Kidney tubule cell (primary cell): ENCODE data around the gene DACT2.
A peak's percentile ranks its signal among the peaks of the same experiment; 100 is the strongest.
"Not testable (repeated sequence)": the region's sequence is repeated elsewhere in the genome, so short reads cannot be mapped to it uniquely, and the experiment has no call there.

ENCODE experiments used
- DNase-seq: peaks from one replicate; pipeline ENCODE4 v3.0.0-alpha.2; 2018; ENCODE audit warnings: low spot score

The DACT2 gene

DNA sequence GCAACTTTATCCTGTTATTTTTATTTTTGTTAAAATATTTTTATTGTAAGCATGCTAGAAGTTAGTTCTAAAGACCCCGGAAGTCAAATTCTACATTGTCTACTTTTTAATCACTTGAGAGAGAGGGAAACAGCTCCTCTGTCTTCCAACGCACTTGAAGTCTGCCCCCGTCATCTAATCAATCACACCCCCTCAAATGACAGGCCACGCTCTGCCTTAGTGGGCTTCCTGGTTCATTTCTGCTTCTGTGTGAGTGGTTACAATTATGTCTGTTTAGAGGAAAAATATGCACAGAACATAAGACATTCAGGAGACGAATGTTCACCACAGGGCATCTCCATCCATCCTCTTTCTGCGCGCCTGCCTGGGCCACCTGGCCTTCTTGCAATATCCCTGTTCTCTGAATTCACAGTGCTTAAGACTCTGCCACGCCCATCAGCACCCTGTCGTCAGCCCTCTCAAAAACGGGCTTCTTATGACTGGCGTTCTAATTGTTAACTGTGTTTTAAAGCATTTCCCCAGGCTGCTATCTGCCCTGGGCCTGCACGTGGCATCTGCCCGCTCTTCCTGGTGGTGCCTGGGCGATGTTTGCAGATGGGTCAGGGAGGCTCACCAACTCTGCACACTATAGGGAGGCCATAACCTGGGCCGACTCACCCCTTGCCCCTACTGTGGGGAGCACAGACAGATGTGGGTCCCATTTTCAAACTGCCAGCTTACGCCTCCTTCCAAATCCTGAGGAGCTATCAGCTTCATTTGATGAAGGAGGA, 15.4 kb downstream of the DACT2 start:
- DNase-seq = no peak

DNA sequence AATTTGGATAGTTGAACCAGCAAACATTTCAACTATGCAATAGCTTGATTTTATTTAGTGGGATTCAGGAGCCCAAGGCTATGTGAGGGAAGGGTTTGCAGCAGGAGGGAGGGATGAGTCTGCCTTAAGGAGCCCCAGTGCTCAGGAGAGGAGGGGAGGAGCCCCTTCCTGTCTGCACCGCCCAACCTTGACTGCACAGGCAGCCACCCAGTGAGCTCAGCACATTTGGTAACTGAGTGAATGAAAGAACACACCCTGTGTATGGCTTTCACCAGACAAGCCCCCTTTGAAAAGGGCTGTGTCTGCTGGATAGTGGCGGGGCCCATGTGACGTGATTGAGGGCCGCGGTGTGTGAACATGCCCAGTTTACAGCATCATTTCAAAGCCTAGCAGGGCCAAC, 17.0 kb downstream of the DACT2 start:
- DNase-seq = peak; percentile 64

DNA sequence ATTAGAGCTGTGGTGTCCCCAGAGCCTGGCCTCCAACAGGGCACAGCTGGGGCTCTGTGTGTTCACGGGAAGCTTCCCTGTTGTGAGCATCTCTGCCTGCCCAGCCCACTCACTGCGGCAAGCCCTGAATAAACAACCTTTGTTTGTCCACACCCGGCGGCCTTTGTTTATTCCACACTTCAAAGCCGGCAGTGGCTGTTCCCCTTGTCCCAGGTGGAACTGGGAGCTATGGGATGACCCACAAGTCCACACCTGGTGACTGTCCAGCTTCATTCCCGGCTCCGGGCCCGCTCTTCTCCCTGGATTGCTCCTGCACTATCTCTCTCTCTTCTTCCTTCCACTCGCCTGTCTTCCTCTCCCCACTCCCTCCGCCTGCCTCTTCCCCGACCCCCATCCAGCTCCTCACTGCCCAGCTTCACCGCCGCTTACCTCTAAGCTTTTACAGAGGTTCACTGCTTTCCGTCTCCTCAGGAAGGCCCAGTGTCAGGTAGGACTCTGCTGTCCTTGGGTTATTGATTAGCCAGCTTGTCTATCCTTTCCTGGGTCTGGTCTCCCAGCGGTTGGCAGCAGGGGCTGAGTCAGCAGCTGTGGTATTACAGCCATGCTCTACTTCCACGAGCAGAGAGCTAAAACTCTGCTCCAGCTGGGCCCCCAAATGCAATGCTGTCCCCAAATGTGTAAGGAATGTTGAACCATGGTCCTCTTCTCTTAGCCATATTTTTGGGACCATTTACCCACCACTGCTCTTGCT, 17.8 kb downstream of the DACT2 start:
- DNase-seq = peak; percentile 86

DNA sequence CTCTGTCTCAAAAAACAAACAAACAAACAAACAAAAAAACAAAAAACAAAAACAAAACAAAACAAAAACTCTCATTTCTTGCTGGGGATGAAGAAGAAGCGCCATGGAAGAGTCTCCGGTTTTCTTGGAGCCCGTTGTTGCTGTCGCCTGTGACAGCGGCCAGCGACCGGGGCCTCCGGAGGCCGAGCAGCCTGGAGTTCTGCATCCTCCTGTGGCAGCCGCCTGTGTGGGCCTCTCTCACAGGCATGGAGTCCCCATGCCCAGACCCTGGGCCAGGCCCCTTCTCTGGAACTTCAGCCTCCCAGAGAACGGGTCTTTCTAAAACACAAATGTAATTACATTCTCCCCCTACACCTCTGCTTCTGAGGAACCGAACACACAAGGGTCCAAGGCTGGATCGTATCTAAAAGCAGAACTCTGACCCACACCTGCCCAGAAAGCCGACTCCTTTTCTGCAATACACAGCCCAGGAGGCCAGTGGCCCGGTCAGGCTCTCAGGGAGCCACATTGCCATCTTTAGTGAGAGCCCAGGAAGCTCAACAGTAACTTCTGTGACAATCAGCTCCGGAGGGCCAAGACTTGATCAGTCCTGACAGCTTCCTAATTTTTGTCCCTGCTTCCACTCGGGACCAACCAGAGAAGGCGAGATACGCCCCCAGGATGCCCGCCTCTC, 18.5 kb downstream of the DACT2 start:
- DNase-seq = no peak

DNA sequence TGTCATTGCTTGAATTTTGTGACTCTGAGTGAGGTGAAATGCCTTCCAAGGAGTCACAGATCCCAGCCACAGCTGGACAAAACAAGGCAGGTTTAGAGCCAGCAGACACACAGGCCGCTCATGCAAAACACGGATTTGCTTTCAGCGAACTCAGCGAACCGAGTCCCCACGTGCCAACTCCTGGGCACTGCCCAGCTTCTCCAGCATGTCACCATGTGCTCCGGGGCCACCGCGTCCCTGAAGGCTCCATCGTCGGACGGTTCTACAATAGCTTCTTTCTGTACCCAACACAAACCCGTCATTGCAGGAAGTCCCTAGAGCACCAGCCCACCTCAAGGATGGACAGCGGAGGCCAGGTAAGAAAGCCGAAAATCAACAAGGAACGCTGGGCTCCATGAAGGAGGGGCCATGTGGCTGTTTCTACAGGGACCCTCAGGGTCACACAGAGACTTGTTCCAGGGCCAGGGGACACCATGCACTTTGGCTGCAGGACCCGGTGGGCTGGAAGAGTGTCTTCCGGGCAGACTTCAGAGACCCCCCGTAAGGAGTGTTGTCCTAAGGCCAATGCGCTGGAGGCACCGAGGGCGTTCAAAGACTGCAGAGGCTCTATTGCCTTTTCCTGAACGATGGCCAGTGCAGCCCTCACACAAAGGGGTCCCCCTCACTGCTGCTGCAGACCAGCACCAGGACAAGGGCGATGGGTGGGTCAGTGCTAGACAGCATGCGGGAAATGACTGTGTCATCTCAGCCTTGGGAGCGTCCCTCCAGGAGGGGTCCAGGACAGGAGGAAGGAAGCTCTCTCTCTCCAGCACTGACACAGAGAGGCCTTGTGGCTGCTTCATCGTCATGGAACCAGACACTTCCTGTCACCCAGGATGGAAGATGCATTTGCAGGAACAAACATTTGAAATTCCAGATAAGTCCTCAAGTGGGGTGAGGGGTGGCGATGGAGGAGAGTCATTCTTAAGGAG, 19.8 kb downstream of the DACT2 start:
- no peak for DNase-seq

DNA sequence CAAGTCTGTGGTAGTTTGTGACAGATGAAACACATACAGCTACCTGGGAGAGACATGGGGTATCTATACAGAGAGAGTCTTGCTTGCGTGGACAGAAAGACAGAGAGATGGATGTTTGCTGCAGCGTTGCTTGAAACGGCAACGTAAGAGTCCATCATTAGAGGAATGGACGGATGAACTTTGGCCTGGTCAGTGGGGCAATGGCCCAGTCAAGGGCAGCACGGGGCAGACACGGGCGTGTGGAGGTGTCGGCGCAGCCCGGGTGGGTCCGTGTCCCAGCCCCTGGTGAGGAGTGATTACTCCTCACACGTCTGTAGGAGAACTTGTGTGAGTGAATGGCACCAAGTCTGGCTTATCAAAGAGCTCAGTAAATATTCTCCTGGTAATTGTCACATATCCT, 21.9 kb downstream of the DACT2 start:
- DNase-seq = no peak

DNA sequence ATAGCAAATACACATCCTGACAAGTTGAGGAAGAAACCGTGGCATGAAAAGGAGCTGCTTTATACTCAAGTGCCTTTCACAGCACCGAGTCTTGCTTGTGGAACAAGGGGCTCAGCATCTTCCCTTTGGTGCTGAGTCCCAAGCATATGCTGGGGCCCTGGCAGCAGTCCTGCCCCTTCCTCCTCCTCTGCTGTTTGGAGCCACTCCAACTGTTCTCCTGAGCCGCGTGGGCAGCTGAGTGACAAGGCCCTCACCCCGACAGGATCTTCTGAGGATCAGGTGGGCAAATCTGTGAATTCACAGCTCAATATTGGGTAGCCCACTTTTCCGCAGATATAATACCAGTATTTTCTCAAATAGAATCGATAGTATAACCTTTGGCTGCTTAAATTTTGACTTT, 24.7 kb downstream of the DACT2 start:
- DNase-seq = no peak

DNA sequence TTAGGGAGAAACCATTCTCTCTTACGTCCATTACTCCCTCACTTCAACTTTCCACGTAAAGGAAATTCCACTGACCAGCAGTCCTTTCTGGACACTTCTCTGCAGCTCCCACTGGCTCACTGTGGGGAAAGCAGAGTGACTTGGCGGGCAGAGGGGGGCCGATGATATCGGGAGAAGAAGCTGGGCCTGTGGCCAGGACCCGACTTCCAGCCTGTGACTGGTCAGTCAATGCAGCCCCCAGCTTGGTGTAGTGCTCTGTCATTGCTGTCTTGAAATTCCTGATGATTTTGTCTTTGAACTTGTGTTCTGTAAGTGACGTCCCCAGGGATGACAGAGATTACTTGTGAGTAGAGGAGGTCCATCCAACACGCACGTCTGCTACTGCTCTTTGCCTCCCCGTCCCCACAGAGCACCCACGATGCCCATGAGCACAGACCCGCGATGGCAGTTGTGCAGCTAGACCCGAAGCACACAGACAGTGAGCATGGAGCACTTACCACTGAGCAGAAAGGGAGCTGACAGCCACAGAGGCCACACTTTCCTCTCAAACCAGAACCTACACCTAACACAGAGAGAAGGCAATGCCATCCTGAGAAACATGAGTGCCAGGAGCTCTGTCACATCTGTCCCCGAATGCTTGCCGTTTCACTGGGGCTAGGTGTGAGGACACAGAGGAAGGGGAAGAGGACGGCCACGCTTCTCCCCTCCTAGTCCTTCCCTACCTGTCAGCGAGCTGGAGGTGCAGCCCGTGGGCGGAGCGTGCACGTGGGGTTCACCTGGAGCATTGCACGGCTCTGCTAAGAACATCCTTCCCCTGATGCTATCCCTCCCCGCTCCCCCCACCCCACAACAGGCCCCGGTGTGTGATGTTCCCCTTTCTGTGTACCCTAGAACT, 25.7 kb downstream of the DACT2 start:
- no peak for DNase-seq

DNA sequence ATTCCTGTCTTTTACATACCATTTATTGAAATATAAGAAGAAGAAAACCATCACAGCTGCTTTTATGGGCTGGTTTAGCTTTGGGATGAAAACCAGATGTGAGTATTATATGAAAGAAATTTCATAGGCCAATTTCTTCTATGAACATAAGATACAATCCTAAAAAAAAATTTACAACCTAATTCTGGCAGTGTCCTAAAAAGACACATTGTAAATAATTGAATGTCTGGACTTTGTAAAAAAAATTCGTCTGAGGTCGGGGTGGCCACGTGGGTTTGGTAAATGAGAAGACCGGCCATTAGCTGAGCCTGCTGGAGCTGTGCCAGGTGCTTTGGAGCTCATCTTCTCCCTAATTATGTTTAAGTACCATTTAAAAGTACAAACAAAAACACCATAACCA, 26.8 kb downstream of the DACT2 start:
- DNase-seq = no peak

DNA sequence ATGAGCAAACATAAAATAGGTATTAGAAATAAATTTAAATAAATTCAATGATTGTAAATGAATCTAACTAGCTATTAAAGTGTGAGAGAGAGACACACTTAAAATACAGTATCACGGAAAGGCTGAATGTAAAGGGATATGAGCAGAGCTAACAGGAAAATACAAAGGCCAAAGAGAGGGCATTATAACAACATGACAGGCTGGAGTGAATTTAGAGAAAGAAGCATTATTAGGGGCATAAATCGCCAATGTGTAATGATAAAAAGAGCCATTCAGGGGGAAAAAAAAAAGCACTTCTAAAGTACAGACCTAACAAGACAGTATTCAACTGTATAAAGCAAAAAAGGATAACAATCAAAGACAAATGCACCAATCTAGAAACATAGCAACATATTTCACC, 28.1 kb downstream of the DACT2 start:
- DNase-seq = no peak

DNA sequence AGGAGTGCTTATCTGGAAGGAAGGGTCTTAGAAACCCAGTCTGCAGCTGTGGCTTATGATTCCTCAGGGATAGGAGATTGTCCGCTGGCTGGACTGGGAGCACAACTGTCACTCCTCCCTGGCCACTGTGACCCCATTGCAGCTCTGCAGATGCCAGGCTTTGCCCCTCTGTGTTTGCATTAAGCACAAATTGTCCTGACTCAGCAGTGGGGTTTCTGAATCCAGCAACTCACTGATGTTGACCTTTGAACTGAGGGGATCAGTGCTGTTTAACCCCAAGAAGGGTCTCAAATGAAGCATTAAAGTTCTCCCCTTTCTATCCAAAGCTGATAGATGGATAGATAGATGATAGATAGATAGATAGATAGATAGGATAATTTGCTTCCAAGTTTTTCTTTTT, 29.5 kb downstream of the DACT2 start:
- no peak for DNase-seq

DNA sequence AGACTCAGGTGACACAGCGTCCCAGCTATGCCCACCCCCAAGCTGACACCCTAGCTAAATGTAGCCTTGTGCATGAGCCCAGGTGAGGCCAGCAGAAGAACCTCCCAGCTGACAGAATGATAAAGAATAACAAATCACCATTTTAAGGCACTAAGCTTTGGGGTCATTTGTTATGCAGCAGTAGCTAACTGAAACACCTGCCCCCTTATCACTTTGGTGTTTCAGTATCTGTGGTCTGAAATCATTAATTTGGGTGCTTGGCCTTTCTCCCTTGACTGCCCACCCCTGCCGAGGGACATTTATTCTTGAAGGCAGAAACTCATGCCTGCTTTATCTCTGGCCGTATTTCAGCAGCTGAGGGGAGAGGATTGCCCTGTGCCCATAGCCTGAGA, 30.0 kb downstream of the DACT2 start:
- no peak for DNase-seq

DNA sequence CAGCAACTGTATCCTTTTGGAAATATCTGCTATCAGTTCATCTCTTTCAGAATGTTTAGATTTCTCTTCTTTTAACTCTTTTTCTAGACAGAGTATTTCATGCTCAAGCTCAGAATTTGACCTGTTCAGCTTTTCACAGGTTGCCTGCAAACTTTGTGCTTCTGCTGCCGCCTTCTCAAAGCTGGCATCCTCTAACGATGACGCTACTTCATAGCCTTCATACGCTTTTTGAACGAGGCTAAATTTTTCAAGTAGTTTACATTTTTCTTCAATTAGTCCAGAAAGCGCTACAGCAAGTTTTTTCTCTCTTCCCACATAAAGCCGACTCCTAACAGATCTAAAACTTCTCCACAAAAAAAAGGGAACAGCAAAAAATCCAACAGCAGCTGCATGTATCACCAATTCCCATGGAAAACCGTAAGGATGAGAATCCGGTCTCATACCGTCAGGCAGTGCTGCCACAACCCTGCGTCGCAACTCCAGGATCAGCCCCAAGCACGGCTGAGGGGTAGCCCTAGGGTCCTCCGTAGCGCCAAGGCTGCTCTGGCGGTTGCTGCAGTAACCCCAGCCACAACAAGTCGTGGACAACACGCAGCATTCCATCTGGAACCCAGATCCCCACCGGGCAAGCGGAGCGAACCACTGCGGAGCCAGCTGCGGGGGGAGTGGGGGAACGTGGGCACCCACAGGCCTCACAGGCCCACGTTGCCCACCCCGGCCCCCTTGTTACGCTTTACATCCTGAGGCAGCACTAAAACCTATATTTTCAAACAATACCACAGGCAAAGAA, 30.6 kb downstream of the DACT2 start:
- no peak for DNase-seq

DNA sequence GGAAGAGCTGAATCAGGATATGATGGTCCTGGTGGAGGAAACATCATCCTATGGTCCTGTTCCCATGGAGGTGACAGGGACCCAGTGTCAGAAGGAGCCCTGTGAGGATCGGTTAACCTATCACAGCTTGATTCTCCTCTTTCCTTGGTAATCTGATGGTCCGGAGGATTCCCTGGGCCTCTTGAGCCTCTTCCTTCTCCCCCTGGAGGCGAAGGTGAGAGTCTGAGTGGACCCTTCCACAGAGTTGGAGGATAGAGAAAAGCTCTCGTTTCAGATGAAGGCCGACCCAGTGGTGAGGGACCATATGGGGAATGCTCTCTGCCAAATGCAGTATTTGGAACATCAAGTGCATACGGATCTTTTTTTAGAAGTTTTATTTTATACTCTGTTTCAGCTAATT, 32.1 kb downstream of the DACT2 start:
- DNase-seq = not testable (repeated sequence)

DNA sequence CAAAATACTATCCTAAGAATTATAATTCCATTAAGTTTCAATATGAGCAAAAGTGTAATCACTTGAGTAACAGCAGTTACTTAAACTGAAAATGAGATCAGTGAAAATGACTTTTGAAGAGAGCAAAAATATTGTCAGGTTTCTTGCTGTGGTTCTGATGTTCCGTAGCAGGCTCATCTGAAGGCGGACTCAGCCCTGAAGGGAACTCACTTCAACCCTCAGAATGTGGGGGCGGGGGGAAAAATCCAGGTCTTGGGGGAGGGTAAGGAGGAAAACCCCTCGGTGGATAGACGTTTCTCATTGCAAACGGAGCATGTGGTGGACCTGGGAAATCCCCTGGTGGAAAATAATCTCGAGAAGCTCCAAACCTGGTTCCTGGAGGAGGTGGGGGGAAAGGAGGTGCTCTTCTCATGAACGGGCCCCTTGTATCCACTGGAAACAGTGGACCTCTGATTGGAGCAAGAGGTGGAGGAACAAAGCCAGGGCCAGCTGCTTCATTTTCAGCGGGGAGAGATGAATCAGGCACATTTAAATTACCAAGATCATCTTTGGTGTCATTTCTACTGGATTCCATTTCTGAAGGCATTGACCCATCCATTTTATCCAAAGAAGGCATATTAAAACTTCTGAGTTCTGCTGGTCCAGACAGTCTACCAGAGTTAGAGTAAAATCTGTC, 32.7 kb downstream of the DACT2 start:
- not testable (repeated sequence) for DNase-seq

DNA sequence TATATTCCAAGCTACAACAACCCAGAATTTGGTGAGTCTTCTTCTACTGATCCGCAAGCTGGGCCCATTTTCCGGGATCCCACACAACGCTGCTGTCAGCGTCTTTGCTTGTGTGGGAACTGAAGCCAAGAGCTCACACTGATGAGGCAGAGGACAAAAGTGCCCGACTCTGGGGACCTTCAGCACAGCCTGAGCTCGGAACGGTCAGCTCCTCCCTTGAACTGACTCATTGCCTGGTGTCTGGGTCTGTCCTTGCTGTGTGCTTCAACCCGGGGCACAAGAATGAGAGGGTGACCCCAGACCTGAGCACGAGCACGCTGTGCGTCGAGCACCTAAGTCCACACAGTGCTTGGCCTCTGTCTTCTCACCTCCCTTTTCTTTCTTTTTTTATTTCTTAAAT, 33.5 kb downstream of the DACT2 start:
- no peak for DNase-seq

DNA sequence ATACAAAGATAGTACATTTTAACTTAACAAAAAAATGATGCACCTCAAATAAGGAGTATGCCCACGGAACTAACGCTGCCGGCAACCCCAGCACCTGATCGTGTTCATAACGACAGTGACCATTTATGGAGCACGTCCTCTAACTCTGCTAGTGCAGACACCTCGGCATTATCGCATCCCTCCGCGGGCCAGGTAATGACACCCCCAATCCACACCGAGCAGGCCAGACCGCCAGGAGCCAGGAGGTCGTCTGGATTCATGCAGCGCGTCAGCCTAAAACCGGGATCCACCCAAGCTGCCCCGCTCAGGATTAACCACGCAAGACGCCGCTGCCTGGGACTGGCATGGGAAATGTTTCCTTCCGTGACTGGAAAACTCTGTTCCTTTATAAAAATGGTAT, 34.1 kb downstream of the DACT2 start:
- no peak for DNase-seq

DNA sequence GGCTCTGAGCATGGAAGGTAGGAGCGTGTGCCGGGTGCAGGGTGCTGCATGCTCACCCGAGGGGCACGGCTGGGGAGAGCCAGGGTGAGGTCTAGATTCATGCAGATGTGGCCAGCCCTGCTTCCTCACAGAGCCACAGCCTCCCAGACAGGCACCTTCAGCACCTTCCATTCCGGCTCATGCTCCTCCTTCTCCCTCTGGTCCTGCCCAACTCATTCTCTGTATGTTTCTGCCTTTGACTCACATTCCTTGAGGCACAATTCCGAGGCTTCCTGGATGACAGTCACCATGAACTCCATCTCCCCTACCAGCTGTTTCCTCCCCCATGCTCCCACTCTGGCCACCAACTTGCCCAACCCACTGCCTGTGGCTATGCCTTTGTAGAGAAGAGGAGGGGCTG, 35.4 kb downstream of the DACT2 start:
- peak; percentile 19 for DNase-seq

DNA sequence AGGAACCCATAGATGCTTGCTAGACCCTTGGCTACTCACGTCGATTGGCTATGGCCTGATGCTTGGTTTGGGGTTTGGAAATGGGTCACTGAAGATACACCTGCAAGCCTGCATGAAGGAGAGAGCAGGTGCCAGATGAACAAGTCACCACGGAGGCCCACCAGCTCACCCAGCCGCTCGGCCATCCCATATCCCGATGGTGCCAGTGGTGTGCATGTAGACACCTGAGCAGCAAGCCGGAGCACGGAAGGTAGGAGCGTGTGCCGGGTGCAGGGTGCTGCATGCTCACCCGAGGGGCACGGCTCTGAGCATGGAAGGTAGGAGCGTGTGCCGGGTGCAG, 35.9 kb downstream of the DACT2 start:
- DNase-seq = no peak
